VCaP (cell line): ENCODE results near the gene CCDC107.

Source experiments
- H3K27ac ChIP-seq: fragments of 450-650 bp; 2 replicates; pipeline ENCODE4 v1.5.1; 2017
- CTCF ChIP-seq: fragments of 450-650 bp; conservative IDR thresholded peaks from 2 replicates; pipeline ENCODE4 v1.5.1; 2017; ENCODE audit warnings: mild to moderate bottlenecking, moderate library complexity

The CCDC107 gene

DNA sequence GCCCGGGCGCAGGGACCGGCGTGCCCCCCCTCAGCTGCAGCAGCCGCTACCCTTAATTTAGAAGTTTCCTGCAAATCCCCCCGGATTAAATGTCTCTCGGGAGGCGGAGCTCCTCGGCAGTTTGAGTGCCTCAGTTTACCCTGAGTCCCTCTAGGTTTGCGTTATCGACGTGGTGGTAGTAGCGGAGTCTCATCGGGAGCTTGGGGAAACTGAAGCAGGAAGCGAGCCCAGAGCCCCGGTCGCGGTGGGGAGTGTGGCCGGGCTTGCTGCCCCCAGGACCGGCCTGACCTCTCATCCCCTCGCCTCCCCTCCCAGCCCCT is 32.2 kb downstream of the CCDC107 start:
- TF ChIP-seq CTCF, result no peak
- peak overlapping the region; percentile 86 for H3K27ac ChIP-seq

DNA sequence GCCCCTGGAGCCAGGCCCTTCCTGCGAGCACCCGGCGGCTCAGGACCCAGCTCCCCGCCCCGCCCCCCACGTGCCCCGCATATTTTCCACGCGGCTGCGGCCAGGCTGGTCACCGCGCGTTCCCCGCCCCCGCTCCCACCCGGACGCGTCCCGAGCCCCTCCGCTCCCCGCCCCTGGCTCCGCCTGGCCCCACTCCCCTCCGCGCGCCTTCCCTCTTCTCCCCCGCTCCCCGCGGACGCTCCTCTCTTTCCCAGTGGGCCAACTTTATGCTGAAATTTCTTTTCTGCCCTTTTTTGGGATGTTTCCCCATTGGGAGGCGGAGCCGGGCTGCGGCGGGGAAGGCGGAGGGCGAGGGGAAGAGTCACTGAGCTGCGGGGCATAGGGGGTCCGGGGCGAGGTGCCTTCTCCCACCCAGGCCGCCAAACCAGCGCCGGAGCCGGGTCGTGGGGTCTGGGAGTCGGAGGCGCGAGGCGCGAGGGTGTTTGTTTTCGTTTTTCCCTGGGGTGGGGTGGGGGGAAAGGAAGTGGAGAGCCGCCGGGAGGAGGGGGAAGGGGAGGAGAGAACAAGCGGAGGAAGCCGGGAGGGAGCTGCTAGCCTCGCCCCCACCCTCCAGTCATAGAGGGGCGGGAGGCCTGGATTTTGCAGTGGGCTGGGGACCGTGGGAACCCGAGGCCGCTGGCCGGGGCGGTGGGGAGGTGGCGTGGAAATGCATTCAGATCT is 32.7 kb downstream of the CCDC107 start:
- no peak for TF ChIP-seq CTCF
- H3K27ac ChIP-seq, result peak overlapping the region; percentile 86

- peak overlapping the region; percentile 86 for H3K27ac ChIP-seq
- TF ChIP-seq CTCF, result no peak
Observed at GRCh38 chr9:35691334-35691650, 33.2 kb downstream of the CCDC107 start.

DNA sequence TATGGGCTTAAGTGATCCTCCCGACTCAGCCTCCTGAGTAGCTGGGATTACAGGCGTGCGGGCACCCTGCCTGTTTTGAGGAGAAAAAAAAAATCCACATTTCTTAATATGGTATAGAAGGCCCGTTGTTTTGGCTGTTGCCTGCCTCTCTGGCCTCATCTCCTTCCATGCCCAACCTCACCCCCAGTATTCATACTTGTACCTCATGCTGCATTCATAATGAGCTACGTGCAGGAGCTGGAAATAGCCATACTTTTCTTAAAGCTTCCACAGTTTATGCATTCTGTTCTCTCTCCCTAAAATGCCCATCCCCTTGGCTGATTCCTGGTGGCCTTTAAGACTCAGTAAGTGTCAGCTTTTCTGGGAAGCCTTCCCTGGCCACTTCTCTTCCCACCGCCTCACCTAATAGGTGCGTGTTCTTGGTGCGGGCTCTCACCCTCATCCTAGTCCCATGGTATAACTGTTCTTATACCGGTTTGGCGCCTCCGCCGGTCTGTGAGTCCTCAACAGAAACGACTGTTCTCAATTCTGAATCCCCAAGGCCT is 33.7 kb downstream of the CCDC107 start:
- H3K27ac ChIP-seq, result peak overlapping the region; percentile 86; the same call in 1 of the 2 replicates
- no peak for TF ChIP-seq CTCF

DNA sequence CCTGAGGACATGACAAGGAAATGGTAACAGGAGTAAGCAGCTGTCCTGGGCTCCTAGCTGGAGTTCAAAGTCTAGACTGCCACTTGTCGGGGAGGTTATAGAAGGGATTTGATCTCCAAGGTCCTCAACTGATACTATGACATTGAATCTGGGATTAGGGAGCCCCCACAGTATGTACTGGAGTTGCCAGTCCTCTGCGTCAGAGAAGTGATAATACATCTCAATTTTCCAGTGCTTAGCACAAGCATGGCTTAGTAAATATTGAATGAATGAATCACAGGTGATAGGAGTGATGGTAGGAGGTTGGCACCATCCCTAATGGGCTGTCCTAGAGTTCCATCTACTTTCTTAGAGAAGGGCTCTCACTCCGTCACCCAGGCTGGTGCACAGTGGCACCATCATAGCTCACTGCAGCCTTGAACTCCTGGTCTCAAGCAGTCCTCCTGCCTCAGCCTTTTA is 37.9 kb downstream of the CCDC107 start:
- TF ChIP-seq CTCF, result no peak
- H3K27ac ChIP-seq, result no peak overlapping the region

- H3K27ac ChIP-seq, result no peak overlapping the region
- peak; percentile 97 for TF ChIP-seq CTCF
Observed at GRCh38 chr9:35696520-35697215, 38.6 kb downstream of the CCDC107 start.

GRCh38 chr9:35697486-35697885 is 39.4 kb downstream of the CCDC107 start:
- H3K27ac ChIP-seq, result no peak overlapping the region
- TF ChIP-seq CTCF, result no peak
